CD4-positive, alpha-beta T cell (primary cell): ENCODE measurements around the gene KCNE2. TPM values are rescaled to one million over a fixed set of nuclear protein-coding genes. Genes with fewer than 3 reads are reported as not detected.

Experiments used
- ATAC-seq: fragments of 200-7000 bp; cut with Tn5 transposase; one replicate; pipeline ENCODE4 v1.10.0; 2022; ENCODE audit warnings: mild to moderate bottlenecking; ENCODE audit not compliant: poor library complexity
- CTCF ChIA-PET: fragments of 350-600 bp; sonication (Branson Sonifier 250); formaldehyde crosslinking; loops from one replicate; lab custom pipeline; 2021; ENCODE audit warnings: antibody characterized with exemption, inconsistent platforms; lab: Charles Lee
- POLR2A ChIA-PET: fragments of 350-600 bp; sonication (Branson Sonifier 250); formaldehyde crosslinking; loops from one replicate; lab custom pipeline; 2021; ENCODE audit warnings: antibody characterized with exemption, inconsistent platforms; lab: Charles Lee
- DNase-seq, 14 experiments: peaks; one replicate each; pipeline ENCODE4 v3.0.0-alpha.2; 2013 to 2020; ENCODE audit warnings: mixed read lengths in 2 of 14
- H3K27ac ChIP-seq, 2 donors: one replicate each; pipeline versions ENCODE4 v1.5.1 to v1.7.0; 2013; ENCODE audit warnings: low read length in 2 of 2, low read depth in 1 of 2, mild to moderate bottlenecking in 1 of 2
- H3K27me3 ChIP-seq, 2 experiments: 1 replicate in 1 of 2; 2 replicates in 1 of 2; pipeline versions ENCODE4 v1.6.1 to v1.7.0; 2013; ENCODE audit warnings: low read length in 2 of 2, control low read depth in 1 of 2, mild to moderate bottlenecking in 1 of 2, moderate library complexity in 1 of 2; ENCODE audit not compliant: insufficient read depth in 2 of 2, control insufficient read depth in 1 of 2
- H3K36me3 ChIP-seq: one replicate; pipeline ENCODE4 v1.6.1; 2013; ENCODE audit warnings: low read length, control low read depth; ENCODE audit not compliant: insufficient read depth
- H3K4me1 ChIP-seq: one replicate; pipeline ENCODE4 v1.6.1; 2013; ENCODE audit warnings: low read length, control low read depth; ENCODE audit not compliant: insufficient read depth
- H3K4me3 ChIP-seq: one replicate; pipeline ENCODE4 v1.5.1; 2013; ENCODE audit warnings: mild to moderate bottlenecking, low read length, moderate library complexity
- H3K9me3 ChIP-seq, 2 experiments: 1 replicate in 1 of 2; 2 replicates in 1 of 2; pipeline versions ENCODE4 v1.6.1 to v1.7.0; 2013; ENCODE audit warnings: low read length in 2 of 2, mild to moderate bottlenecking in 2 of 2, control low read depth in 1 of 2, moderate library complexity in 1 of 2; ENCODE audit not compliant: control insufficient read depth in 1 of 2, insufficient read depth in 1 of 2
- H3K27ac Mint-ChIP-seq: one replicate; pipeline ENCODE4 v1.8.0; 2020; ENCODE audit warnings: mixed read lengths
- H3K27me3 Mint-ChIP-seq: one replicate; pipeline ENCODE4 v1.8.0; 2021; ENCODE audit warnings: mixed read lengths
- H3K36me3 Mint-ChIP-seq: one replicate; pipeline ENCODE4 v1.8.0; 2021; ENCODE audit warnings: low read depth, mixed read lengths
- H3K4me1 Mint-ChIP-seq: one replicate; pipeline ENCODE4 v1.8.0; 2021; ENCODE audit warnings: low read depth, mixed read lengths
- H3K4me3 Mint-ChIP-seq: one replicate; pipeline ENCODE4 v1.8.0; 2020; ENCODE audit warnings: mild to moderate bottlenecking, mixed read lengths
- H3K9me3 Mint-ChIP-seq: one replicate; pipeline ENCODE4 v1.8.0; 2020; ENCODE audit warnings: mixed read lengths
- CTCF ChIP-seq: fragments of 200-600 bp; IDR thresholded peaks from one replicate; pipeline ENCODE4 v1.8.0; 2022; ENCODE audit warnings: antibody characterized with exemption, mild to moderate bottlenecking
- intact Hi-C, 2 experiments: fragments of 100-400 bp; cut with DNase I in 1 of 2; cut with micrococcal nuclease in 1 of 2; formaldehyde crosslinking; loops; one replicate each; pipeline versions ENCODE4 v1.15.1 to v1.9.0; 2023 to 2025; cut with DNase I, micrococcal nuclease
- total RNA-seq, 174 experiments: library from RNA in 2 of 174; stranded (reverse) in 2 of 174; gene quantifications; one replicate each; pipeline ENCODE4 v1.2.3 and lab custom pipeline; 2021 to 2026

KCNE2 gene
- total RNA-seq, 2 experiments from 2014 or later = not detected

GRCh38 chr21:34333121-34333739 is 30.6 kb upstream of the KCNE2 start:
- H3K9me3 ChIP-seq = peaks cover 0 to 7% of the 10 kb centered on the region in 2 experiments
- ChIA-PET POLR2A (no interaction called here), CTCF (no interaction called here)
- Mint-ChIP-seq H3K9me3 (no peaks in the 10 kb centered on the region), H3K27me3 (no peaks in the 10 kb centered on the region), H3K4me1 (no peaks in the 10 kb centered on the region), H3K27ac (no peak overlapping the region), H3K4me3 (no peak overlapping the region), H3K36me3 (no peaks in the 10 kb centered on the region)
- no peaks in the 10 kb centered on the region for H3K36me3 ChIP-seq
- no peak for DNase-seq
- H3K27me3 ChIP-seq = no peaks in the 10 kb centered on the region
- no peak overlapping the region for H3K4me3 ChIP-seq
- H3K4me1 ChIP-seq = no peaks in the 10 kb centered on the region
- intact Hi-C loops = no loop called here
- ATAC-seq = no peak
- TF ChIP-seq CTCF = no peak
- no peak overlapping the region for H3K27ac ChIP-seq

- Mint-ChIP-seq H3K9me3 (no peaks in the 10 kb centered on the region), H3K4me1 (no peaks in the 10 kb centered on the region), H3K27ac (no peak overlapping the region), H3K4me3 (no peak overlapping the region), H3K27me3 (no peaks in the 10 kb centered on the region), H3K36me3 (no peaks in the 10 kb centered on the region)
- no peaks in the 10 kb centered on the region for H3K4me1 ChIP-seq
- no peak overlapping the region for H3K4me3 ChIP-seq
- no peaks in the 10 kb centered on the region for H3K27me3 ChIP-seq
- ATAC-seq (no peak), DNase-seq (no peak)
- ChIA-PET POLR2A (no interaction called here), CTCF (interaction anchor here (1.3 to 1.4 kb wide), 2 partner anchors 12 to 27 kb away, joined by 3 read pairs; no protein-coding TSS in a partner anchor)
- TF ChIP-seq CTCF = no peak
- H3K9me3 ChIP-seq = no peaks in the 10 kb centered on the region
- H3K27ac ChIP-seq = no peak overlapping the region
- intact Hi-C loops = no loop called here
- no peaks in the 10 kb centered on the region for H3K36me3 ChIP-seq
These were observed 28.5 kb upstream of the KCNE2 start for GRCh38 chr21:34335316-34335715.

- H3K27me3 Mint-ChIP-seq = no peaks in the 10 kb centered on the region
- CTCF ChIA-PET = interaction anchor here (1.4 kb wide), 1 partner anchor 11 kb away, joined by 3 read pairs; no protein-coding TSS in a partner anchor
- H3K36me3 Mint-ChIP-seq = no peaks in the 10 kb centered on the region
These were observed 27.6 kb upstream of the KCNE2 start for GRCh38 chr21:34336245-34336644.

More at GRCh38 chr21:34336245-34336644, 27.6 kb upstream of the KCNE2 start:
- ATAC-seq (no peak), DNase-seq (no peak)
- H3K4me3 Mint-ChIP-seq = no peak overlapping the region
- POLR2A ChIA-PET = no interaction called here
- Histone ChIP-seq H3K27ac (no peak overlapping the region), H3K9me3 (no peaks in the 10 kb centered on the region), H3K4me1 (no peaks in the 10 kb centered on the region), H3K36me3 (no peaks in the 10 kb centered on the region), H3K27me3 (no peaks in the 10 kb centered on the region), H3K4me3 (no peak overlapping the region)
- H3K9me3 Mint-ChIP-seq = no peaks in the 10 kb centered on the region
- no peaks in the 10 kb centered on the region for H3K4me1 Mint-ChIP-seq
- no peak overlapping the region for H3K27ac Mint-ChIP-seq
- no peak for TF ChIP-seq CTCF
- intact Hi-C loops = no loop called here
